Hepatocyte (in vitro differentiated cells): ENCODE measurements around the gene TXNDC17. TPM values are rescaled to one million over a fixed set of nuclear protein-coding genes. Genes with fewer than 3 reads are reported as not detected.

Experiments used
- DNase-seq: peaks from one replicate; pipeline ENCODE4 v3.0.0-alpha.2; 2016; ENCODE audit warnings: low spot score
- H2AFZ ChIP-seq: fragments of 200-600 bp; sonication (generic); 2 replicates; pipeline ENCODE4 v1.6.0; 2016; ENCODE audit warnings: antibody characterized with exemption, mild to moderate bottlenecking
- H3K27ac ChIP-seq: fragments of 200-600 bp; sonication (generic); 2 replicates; pipeline ENCODE4 v1.5.1; 2016; ENCODE audit warnings: mild to moderate bottlenecking
- H3K27me3 ChIP-seq: fragments of 200-600 bp; sonication (generic); 2 replicates; pipeline ENCODE4 v1.6.1; 2016
- H3K36me3 ChIP-seq: fragments of 200-600 bp; sonication (generic); replicated peaks from 2 replicates; pipeline ENCODE4 v1.5.1; 2016; ENCODE audit warnings: low read depth; ENCODE audit not compliant: insufficient read depth
- H3K4me1 ChIP-seq: fragments of 200-600 bp; sonication (generic); 2 replicates; pipeline ENCODE4 v1.5.1; 2016; ENCODE audit warnings: mild to moderate bottlenecking, moderate library complexity; ENCODE audit not compliant: insufficient read depth
- H3K4me2 ChIP-seq: fragments of 200-600 bp; sonication (generic); 2 replicates; pipeline ENCODE4 v1.6.0; 2016
- H3K4me3 ChIP-seq: fragments of 200-600 bp; sonication (generic); 2 replicates; pipeline ENCODE4 v1.5.1; 2016; ENCODE audit warnings: mild to moderate bottlenecking
- H3K79me2 ChIP-seq: fragments of 200-600 bp; sonication (generic); 2 replicates; pipeline ENCODE4 v1.6.0; 2017; ENCODE audit warnings: mild to moderate bottlenecking
- H3K9me2 ChIP-seq: fragments of 200-600 bp; sonication (generic); replicated peaks from 2 replicates; pipeline ENCODE4 v1.6.0; 2017; ENCODE audit warnings: mild to moderate bottlenecking; ENCODE audit not compliant: insufficient read depth
- H3K9me3 ChIP-seq: fragments of 200-600 bp; sonication (generic); 2 replicates; pipeline ENCODE4 v1.5.1; 2016; ENCODE audit warnings: low read depth, mild to moderate bottlenecking
- H4K20me1 ChIP-seq: fragments of 200-600 bp; sonication (generic); 2 replicates; pipeline ENCODE4 v1.6.0; 2016; ENCODE audit warnings: mild to moderate bottlenecking; ENCODE audit not compliant: insufficient read depth, poor library complexity, severe bottlenecking
- EZH2 ChIP-seq: fragments of 200-600 bp; sonication (generic); IDR thresholded peaks from 2 replicates; pipeline ENCODE4 v1.6.1; 2016; ENCODE audit warnings: antibody characterized with exemption, mild to moderate bottlenecking, borderline replicate concordance
- EZH2phosphoT487 ChIP-seq: fragments of 200-600 bp; sonication (generic); IDR thresholded peaks from one replicate; pipeline ENCODE4 v1.6.1; 2018; ENCODE audit warnings: antibody characterized with exemption, mild to moderate bottlenecking, low read depth, moderate library complexity; ENCODE audit not compliant: unreplicated experiment, severe bottlenecking
- WGBS: methylation state at CpG from one replicate; pipeline ENCODE4 v1.1.6; 2016; ENCODE audit warnings: low lambda C conversion rate; ENCODE audit errors: missing lambda C conversion rate; 5-methylcytosine and 5-hydroxymethylcytosine counted together
- polyA plus RNA-seq: library from polyadenylated mRNA; unstranded; fragments of >200 nt; fragmentation: Nextera tagmentation; extraction: Ambion mirVana; gene quantifications from 2 replicates; pipeline ENCODE4 v1.2.1, GENCODE V29; 2016
- total RNA-seq: library from RNA; depleted of rRNA; stranded (reverse); fragments of >200 nt; gene quantifications from 2 replicates; pipeline ENCODE4 v1.2.3, GENCODE V29; 2014
- TF ChIP-seq, protein P1 (sequence below): fragments of 200-600 bp; sonication (generic); IDR thresholded peaks from 2 replicates; pipeline ENCODE4 v1.5.1; 2016; ENCODE audit warnings: antibody characterized with exemption, mild to moderate bottlenecking; ENCODE audit not compliant: poor library complexity

The TXNDC17 gene
- total and polyA plus RNA-seq, 2 experiments from 2014 or later, result 106 to 406 TPM

DNA sequence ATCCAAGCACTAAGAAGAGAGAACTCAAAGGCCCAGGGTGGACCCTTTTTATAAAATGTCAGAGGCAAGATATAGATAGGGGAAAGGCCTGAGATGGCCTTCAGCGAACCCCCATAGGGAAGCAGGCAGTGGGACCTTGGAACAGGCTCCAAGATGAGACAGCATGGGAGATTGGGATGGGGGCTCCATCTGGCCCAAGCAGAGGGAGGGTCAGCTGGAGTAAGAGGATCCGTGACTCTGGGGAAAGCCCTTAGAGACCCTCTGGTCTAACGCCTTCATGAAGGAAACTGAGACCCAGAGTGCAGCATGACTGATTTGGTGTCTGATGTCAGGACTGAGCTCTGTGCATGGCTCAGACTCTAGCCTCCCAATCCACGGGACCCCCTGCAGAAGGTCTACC, 41.5 kb downstream of the TXNDC17 start:
- Histone ChIP-seq H3K9me3 (no peaks in the 10 kb centered on the region), H3K36me3 (no peaks in the 10 kb centered on the region), H3K4me3 (no peak overlapping the region), H3K9me2 (no peaks in the 10 kb centered on the region), H3K27ac (no peak overlapping the region), H3K4me2 (no peak overlapping the region), H3K4me1 (peaks cover 5% of the 10 kb centered on the region), H3K27me3 (no peaks in the 10 kb centered on the region), H3K79me2 (no peaks in the 10 kb centered on the region), H4K20me1 (no peaks in the 10 kb centered on the region), H2AFZ (no peak overlapping the region)
- no peak for TF ChIP-seq EZH2
- no peak for TF ChIP-seq EZH2phosphoT487
- TF ChIP-seq, protein P1, sequence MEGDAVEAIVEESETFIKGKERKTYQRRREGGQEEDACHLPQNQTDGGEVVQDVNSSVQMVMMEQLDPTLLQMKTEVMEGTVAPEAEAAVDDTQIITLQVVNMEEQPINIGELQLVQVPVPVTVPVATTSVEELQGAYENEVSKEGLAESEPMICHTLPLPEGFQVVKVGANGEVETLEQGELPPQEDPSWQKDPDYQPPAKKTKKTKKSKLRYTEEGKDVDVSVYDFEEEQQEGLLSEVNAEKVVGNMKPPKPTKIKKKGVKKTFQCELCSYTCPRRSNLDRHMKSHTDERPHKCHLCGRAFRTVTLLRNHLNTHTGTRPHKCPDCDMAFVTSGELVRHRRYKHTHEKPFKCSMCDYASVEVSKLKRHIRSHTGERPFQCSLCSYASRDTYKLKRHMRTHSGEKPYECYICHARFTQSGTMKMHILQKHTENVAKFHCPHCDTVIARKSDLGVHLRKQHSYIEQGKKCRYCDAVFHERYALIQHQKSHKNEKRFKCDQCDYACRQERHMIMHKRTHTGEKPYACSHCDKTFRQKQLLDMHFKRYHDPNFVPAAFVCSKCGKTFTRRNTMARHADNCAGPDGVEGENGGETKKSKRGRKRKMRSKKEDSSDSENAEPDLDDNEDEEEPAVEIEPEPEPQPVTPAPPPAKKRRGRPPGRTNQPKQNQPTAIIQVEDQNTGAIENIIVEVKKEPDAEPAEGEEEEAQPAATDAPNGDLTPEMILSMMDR, result no peak
- WGBS, result 94% methylated on average over 4 of the region's 4 CpGs
- DNase-seq, result no peak

DNA sequence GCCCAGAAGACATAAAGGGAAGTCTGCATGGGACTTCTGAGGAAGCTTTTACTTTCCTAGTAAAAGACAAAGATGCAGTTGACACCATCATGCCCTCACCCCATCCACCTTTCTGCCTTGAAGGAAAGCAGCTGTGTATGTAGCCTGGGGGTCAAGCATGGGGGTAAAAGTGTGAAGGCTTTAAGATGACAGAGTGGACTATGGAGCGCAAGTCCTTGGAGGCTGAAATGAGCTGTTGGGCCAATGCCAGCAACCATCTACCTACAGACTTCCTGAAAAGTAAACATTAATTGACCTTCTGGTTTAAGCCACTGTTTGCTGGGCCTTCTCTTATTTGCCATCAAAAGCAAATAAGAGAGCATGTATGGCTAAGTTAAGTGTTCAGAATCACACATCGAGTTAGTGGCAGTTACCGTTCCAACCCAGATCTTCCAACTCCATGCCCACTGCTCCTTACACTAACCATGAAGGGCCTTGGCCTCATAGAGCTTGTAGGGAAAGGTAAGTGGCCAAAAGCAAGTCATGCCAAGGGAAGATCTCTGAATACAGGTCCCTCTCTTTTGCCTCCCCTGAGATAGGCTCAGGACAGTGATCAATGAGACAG, 42.3 kb downstream of the TXNDC17 start:
- DNase-seq, result no peak
- Histone ChIP-seq H3K9me3 (no peaks in the 10 kb centered on the region), H3K79me2 (no peaks in the 10 kb centered on the region), H3K27ac (no peak overlapping the region), H2AFZ (no peak overlapping the region), H4K20me1 (no peaks in the 10 kb centered on the region), H3K9me2 (no peaks in the 10 kb centered on the region), H3K27me3 (no peaks in the 10 kb centered on the region), H3K4me1 (peaks cover 3% of the 10 kb centered on the region), H3K4me2 (no peak overlapping the region), H3K36me3 (no peaks in the 10 kb centered on the region), H3K4me3 (no peak overlapping the region)
- no peak for TF ChIP-seq EZH2
- no peak for TF ChIP-seq EZH2phosphoT487
- TF ChIP-seq, protein P1, result no peak
- 55% methylated on average over 3 of the region's 3 CpGs for WGBS

DNA sequence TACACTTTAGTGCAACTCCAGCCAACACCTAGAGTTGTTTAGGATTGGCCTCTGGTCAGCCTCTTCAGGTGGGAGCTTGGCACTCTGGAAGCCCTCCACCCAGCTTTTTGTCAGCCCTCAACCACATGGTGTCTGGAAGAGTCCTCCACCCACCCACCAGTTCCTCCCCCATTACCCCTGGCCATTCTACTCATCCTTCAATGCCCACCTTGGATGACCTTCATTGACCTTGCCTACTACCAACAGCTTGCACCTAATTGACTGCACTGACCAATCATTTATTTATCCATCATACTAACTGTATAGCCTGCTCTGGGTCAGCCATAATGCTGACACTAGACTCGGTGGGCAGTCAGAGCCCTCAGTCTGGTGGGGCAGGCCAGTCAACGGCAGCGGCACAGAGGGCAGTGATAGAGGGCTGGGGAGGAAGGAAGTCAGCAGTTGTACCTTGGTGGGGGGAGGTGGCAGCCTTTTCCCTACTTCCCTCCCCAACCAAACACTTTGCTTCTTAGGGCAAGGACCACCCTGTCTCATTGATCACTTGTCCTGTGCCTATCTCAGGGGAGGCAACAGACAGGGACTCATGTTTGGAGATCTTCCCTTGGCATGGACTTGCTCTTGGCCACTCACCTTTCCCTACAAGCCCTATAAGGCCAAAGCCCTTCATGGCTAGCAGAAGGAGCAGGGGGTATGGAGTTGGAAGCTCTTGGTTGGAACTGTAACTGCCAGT, 43.0 kb downstream of the TXNDC17 start:
- Histone ChIP-seq H3K4me2 (no peak overlapping the region), H3K36me3 (no peaks in the 10 kb centered on the region)
- 89% methylated on average over 3 of the region's 3 CpGs for WGBS

More for the DNA sequence above, 43.0 kb downstream of the TXNDC17 start:
- H3K27me3 ChIP-seq, result no peaks in the 10 kb centered on the region
- no peaks in the 10 kb centered on the region for H3K9me3 ChIP-seq
- H3K9me2 ChIP-seq, result no peaks in the 10 kb centered on the region
- no peak for DNase-seq
- peaks cover 3% of the 10 kb centered on the region for H3K4me1 ChIP-seq
- no peaks in the 10 kb centered on the region for H3K79me2 ChIP-seq
- no peaks in the 10 kb centered on the region for H4K20me1 ChIP-seq
- no peak overlapping the region for H2AFZ ChIP-seq
- no peak overlapping the region for H3K4me3 ChIP-seq
- TF ChIP-seq EZH2phosphoT487 (no peak), EZH2 (no peak)
- TF ChIP-seq, protein P1, result no peak
- no peak overlapping the region for H3K27ac ChIP-seq
